ENCODE results near the gene CCDC106.

Gene CCDC106

GRCh38 chr19:55605207-55605636 is 42.8 kb upstream of the CCDC106 start:
- H3K27me3 ChIP-seq: no peaks in the 10 kb centered on the region
- peak in 1 of 2 experiments; percentile 16 for TF ChIP-seq CTCF (IDR thresholded peaks at IDR 0.05)
- intact Hi-C loops (cut with DNase I; ENCODE audit: low total_unique reads): no loop called here
- peaks cover 0 to 27% (median 2%) of the 10 kb centered on the region in 3 donors for H3K36me3 ChIP-seq
- DNase-seq: peak; percentile 95 to 98
- peaks cover 3 to 53% (median 34%) of the 10 kb centered on the region in 4 donors for H3K4me1 ChIP-seq
- H3K4me3 ChIP-seq: peak overlapping the region; percentile 92 to 96
- no peaks in the 10 kb centered on the region for H3K9me3 ChIP-seq
- H3K27ac ChIP-seq: peak overlapping the region; percentile 95

- peak; percentile 67 to 85 for DNase-seq
- H3K4me1 ChIP-seq: peaks cover 3 to 49% (median 32%) of the 10 kb centered on the region in 4 donors
Measured at GRCh38 chr19:55605637-55606470, 42.2 kb upstream of the CCDC106 start, which contains the start of gene ZNF865. ZNF865 (plus strand) TSS chr19:55605647; CDS start chr19:55613619, 7,972 bp downstream.

GRCh38 chr19:55606471-55606787 is 41.6 kb upstream of the CCDC106 start:
- peak overlapping the region; percentile 95 for H3K27ac ChIP-seq

More at GRCh38 chr19:55605637-55606470, 42.2 kb upstream of the CCDC106 start, which contains the start of gene ZNF865:
- Histone ChIP-seq H3K4me3 (peak within 1 kb of the TSS; percentile 92 to 96), H3K27me3 (no peaks in the 10 kb centered on the region), H3K27ac (peak within 1 kb of the TSS; percentile 95), H3K9me3 (no peaks in the 10 kb centered on the region), H3K36me3 (peaks cover 0 to 33% (median 7%) of the 10 kb centered on the region in 3 donors)
- TF ChIP-seq CTCF (IDR thresholded peaks at IDR 0.05): peak; percentile 49 to 55
- intact Hi-C loops (cut with DNase I; ENCODE audit: low total_unique reads): loop anchor here (2.0 kb wide), 1 partner anchor 89 kb away; no protein-coding TSS in a partner anchor

GRCh38 chr19:55606817-55607216 is 41.2 kb upstream of the CCDC106 start:
- DNase-seq: no peak
- intact Hi-C loops (cut with DNase I; ENCODE audit: low total_unique reads): loop anchor here (2.0 kb wide), 1 partner anchor 90 kb away; no protein-coding TSS in a partner anchor
- no peak for TF ChIP-seq CTCF (IDR thresholded peaks at IDR 0.05)
- Histone ChIP-seq H3K27me3 (no peaks in the 10 kb centered on the region), H3K36me3 (peaks cover 0 to 38% (median 7%) of the 10 kb centered on the region in 3 donors), H3K4me1 (peaks cover 0 to 46% (median 32%) of the 10 kb centered on the region in 4 donors), H3K27ac (peak overlapping the region; percentile 95), H3K9me3 (no peaks in the 10 kb centered on the region), H3K4me3 (peak overlapping the region in 1 of 2 donors; percentile 96)

More at GRCh38 chr19:55606471-55606787, 41.6 kb upstream of the CCDC106 start:
- Histone ChIP-seq H3K36me3 (peaks cover 0 to 38% (median 7%) of the 10 kb centered on the region in 3 donors), H3K4me3 (peak overlapping the region; percentile 92 to 96), H3K9me3 (no peaks in the 10 kb centered on the region), H3K27me3 (no peaks in the 10 kb centered on the region), H3K4me1 (peaks cover 0 to 47% (median 30%) of the 10 kb centered on the region in 4 donors)
- no peak for DNase-seq
- intact Hi-C loops (cut with DNase I; ENCODE audit: low total_unique reads): loop anchor here (2.0 kb wide), 1 partner anchor 90 kb away; no protein-coding TSS in a partner anchor
- no peak for TF ChIP-seq CTCF (IDR thresholded peaks at IDR 0.05)

- DNase-seq: no peak
- H3K27ac ChIP-seq: no peak overlapping the region
- H3K36me3 ChIP-seq: peaks cover 0 to 40% (median 15%) of the 10 kb centered on the region in 3 donors
- H3K27me3 ChIP-seq: no peaks in the 10 kb centered on the region
- TF ChIP-seq CTCF (IDR thresholded peaks at IDR 0.05): no peak
- no peaks in the 10 kb centered on the region for H3K9me3 ChIP-seq
- H3K4me1 ChIP-seq: peaks cover 0 to 42% (median 27%) of the 10 kb centered on the region in 4 donors
- no peak overlapping the region for H3K4me3 ChIP-seq
- intact Hi-C loops (cut with DNase I; ENCODE audit: low total_unique reads): no loop called here
Measured at GRCh38 chr19:55609326-55609725, 38.7 kb upstream of the CCDC106 start.
